Erythroblast (primary cell): ENCODE data around the gene SPN.

ENCODE experiments used
- GATA1 ChIP-seq: IDR thresholded peaks from 2 replicates; pipeline ENCODE4 v1.6.1; 2011; ENCODE audit warnings: low read depth, mild to moderate bottlenecking, control low read depth, low read length, moderate library complexity
- POLR2A ChIP-seq: IDR thresholded peaks from 2 replicates; pipeline ENCODE4 v1.6.1; 2011; ENCODE audit warnings: mild to moderate bottlenecking, low read length

GRCh38 chr16:29712809-29713208 lies 49.8 kb downstream of the SPN start:
- no peak for TF ChIP-seq POLR2A
- TF ChIP-seq GATA1, result no peak
